GM12892 (cell line): ENCODE measurements around the gene ANKRD7.

ENCODE experiments used
- POLR2A ChIP-seq: IDR thresholded peaks from 2 replicates; pipeline ENCODE4 v1.6.1; 2011; ENCODE audit warnings: low read depth, low read length, control low read depth
- POLR2AphosphoS5 ChIP-seq: IDR thresholded peaks from 2 replicates; pipeline ENCODE4 v1.6.1; 2011; ENCODE audit warnings: low read depth, low read length, control low read depth
- TAF1 ChIP-seq: IDR thresholded peaks from 2 replicates; pipeline ENCODE4 v1.6.1; 2011; ENCODE audit warnings: low read depth, mild to moderate bottlenecking, control low read depth, low read length, borderline replicate concordance

DNA sequence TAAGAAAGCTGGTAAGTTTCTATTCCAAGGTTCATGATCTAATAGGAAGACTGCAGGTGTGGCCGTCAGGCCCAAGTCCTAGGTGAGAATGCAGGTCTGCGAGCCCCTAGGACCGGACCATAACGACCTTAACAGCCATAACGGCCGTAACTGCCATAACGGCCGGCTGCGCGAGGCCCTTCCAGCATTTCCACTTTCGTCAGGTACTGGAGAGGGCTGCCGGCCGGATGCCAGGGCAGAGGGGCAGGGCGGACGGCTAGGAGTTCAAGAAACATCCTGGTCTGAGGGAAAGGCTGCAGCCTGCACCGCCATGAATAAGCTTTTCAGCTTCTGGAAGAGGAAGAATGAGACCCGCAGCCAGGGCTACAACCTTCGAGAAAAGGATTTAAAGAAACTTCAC, at the start of gene ANKRD7:
- no peak for TF ChIP-seq POLR2AphosphoS5
- no peak for TF ChIP-seq POLR2A
- no peak for TF ChIP-seq TAF1
